Ovary (tissue), 3 donors: ENCODE data around the gene USH2A.

Experiments
- CTCF ChIP-seq, 3 donors: fragments of 450-650 bp in 2 of 3; fragments of 200-600 bp in 1 of 3; IDR thresholded peaks; one replicate each; pipeline versions ENCODE4 v1.5.1 to v1.8.0; 2016 to 2022; ENCODE audit warnings: antibody characterized with exemption in 3 of 3, mild to moderate bottlenecking in 1 of 3
- EP300 ChIP-seq: sonication (generic); formaldehyde crosslinking; IDR thresholded peaks from one replicate; pipeline ENCODE4 v1.6.1; 2017; ENCODE audit warnings: antibody characterized with exemption
- POLR2A ChIP-seq: fragments of 450-650 bp; IDR thresholded peaks from one replicate; pipeline ENCODE4 v1.6.1; 2017; ENCODE audit warnings: antibody characterized with exemption, mild to moderate bottlenecking, moderate library complexity
- donor health status: DM: no; HTN: no; CAD: no.

- no peak for TF ChIP-seq POLR2A
- TF ChIP-seq CTCF (IDR thresholded peaks at IDR 0.05), result no peak
- TF ChIP-seq EP300, result no peak
Measured at GRCh38 chr1:215895893-215896292, 527.4 kb downstream of the USH2A start.
